HG02870 (cell line): ENCODE data around the gene PARP3.

Experiments used
- ATAC-seq: cut with Tn5 transposase; IDR thresholded peaks from one replicate; pipeline ENCODE4 v1.9.1; 2021; ENCODE audit warnings: mild to moderate bottlenecking, moderate library complexity; ENCODE audit not compliant: unreplicated experiment

Gene PARP3

DNA sequence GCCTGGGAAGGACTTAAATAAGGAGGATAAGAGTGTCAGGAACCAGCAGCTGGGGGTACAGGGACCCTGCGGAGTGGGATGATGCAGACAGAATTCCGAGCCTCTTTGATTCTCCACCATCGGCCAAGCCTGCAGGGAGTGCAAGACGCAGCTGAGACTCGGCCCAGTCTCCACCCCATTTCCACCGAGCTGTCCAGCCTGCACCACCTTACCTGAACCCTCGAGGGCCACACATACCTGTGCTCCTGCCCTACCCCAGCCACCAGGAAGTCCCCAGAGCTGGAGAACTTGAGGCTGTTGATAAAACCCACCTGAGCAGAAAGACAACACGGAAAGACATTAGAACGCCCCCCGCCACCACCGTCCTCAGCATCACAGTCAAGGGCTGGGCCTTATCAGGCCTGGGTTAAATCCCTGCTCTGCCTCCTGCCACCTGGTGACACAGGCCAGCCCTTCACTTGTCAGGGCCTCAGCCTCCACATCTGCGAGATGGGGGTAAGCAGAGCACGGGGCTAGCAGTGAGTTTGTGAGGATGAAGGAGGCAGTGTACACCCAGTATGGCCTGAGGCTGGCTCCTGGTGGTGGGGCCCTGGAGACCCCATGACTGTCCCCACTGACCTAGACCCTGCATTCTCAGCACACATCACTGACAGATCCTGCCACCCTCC, 8.6 kb upstream of the PARP3 start:
- ATAC-seq: no peak

DNA sequence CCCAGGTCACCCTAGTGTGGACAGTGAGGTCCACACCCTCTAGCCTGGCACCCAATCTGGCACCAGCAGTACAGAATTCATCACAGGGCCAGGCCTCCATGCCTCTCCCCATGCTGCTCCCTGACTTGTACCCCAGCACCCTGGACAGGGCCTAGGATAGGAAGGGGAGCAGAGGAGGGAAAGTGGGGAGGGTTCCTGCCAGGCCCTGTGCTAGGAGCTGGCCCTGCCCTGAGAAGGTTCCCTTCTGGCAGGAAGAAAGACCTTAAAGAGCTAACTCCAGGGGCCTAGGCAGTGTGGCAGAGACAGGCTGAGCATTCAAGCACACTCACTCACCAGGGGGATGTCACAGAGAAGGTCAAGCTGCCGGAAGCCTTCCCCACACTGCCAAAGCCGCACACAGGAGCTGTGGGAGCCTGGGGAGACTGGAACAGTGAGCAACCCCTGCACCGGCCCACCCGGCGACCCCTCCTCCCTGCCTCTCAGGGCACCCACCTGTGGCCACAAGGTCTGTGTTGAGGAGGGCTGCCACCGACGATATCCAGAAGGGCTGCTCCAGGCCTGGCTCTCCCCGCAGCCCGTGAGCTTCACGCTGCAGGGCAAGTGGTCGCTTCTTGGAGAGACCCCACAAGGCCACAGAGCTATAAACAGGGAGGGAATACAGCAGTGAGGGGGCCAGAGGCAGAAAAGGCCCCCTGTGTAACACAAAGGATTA, 7.9 kb upstream of the PARP3 start:
- no peak for ATAC-seq

- ATAC-seq: no peak
These were observed 6.9 kb upstream of the PARP3 start for GRCh38 chr3:51934991-51935885.

- ATAC-seq: no peak
These were observed 6.0 kb upstream of the PARP3 start for GRCh38 chr3:51935886-51936755.

DNA sequence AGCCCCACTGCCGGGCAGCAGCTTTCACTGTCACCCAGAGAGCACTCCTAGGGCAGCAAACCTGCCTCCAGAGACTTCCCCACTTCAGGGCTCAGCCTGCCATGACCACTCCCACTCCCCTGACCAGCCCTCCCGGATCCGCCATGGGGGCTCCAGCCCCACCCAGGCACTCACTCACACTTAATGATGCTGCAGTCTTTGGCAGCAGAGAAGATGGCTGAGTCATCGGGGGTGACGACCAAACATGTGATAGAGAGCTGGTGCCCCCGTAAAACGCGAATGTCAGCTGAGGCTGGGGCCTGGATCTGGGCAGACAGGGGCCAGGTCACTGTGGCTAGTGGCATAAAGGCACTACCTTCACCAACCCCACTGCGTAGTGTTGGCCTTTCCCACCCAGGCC, 5.1 kb upstream of the PARP3 start:
- ATAC-seq: no peak

GRCh38 chr3:51937611-51938450, 4.3 kb upstream of the PARP3 start:
- no peak for ATAC-seq

GRCh38 chr3:51938780-51939425, 3.3 kb upstream of the PARP3 start:
- no peak for ATAC-seq

DNA sequence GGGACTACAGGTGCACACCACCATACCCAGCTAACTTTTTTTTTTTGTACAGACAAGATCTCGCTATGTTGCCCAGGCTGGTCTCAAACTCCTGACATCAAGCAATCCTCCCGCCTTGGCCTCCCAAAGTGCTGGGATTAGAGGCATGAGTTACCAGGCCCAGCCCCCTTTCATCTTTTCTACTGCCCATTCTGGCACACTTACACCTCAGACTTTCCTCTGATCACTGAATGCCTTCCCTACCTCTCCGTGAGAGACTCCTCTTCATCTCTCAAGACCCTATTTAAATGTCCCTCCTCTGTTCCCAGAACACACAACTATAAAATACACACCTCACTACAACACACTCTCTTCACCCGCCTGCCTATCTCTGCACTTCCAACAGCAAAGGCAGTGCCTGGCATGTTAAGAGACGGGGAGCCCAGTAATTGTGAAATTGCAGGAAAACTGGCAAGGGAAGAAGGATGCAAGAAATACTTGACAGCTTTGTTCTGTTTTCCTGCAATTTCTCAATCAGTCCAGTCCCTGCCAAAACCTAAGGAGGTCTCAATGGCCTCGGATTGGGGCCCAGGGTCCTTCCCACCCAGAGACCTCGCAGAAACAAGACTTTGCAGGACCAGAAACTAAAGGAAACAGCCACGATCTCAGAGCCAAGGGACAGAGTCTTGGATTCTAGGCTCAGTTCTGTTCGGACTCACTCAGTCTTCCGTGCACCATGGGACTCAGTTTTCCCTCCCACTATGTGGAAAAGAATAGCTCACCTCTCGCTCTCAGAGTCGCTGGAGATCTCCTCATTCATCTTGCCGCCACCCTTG, 1.3 kb upstream of the PARP3 start:
- no peak for ATAC-seq

DNA sequence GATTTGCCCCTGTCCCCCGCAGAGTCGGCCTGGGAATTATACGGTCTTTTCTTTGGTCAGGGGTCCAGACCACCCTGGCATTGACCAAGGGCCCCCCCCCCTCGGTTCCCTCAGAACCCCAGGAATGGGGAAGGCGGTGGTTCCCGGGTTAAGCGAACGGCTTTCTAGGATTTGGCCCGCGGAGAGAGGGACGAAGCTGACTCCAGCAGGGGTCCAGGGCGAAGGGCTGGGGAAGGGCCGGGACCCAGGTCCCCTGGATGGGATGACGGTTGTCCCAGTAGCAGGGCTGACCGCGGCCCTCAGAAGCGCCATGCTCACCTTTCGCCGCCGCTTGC, 733 bp upstream of the PARP3 start:
- no peak for ATAC-seq

GRCh38 chr3:51942603-51943450, 664 bp downstream of the PARP3 start:
- peak; percentile 31 for ATAC-seq

- ATAC-seq: no peak
These were observed 1.6 kb downstream of the PARP3 start for GRCh38 chr3:51943451-51944391.

DNA sequence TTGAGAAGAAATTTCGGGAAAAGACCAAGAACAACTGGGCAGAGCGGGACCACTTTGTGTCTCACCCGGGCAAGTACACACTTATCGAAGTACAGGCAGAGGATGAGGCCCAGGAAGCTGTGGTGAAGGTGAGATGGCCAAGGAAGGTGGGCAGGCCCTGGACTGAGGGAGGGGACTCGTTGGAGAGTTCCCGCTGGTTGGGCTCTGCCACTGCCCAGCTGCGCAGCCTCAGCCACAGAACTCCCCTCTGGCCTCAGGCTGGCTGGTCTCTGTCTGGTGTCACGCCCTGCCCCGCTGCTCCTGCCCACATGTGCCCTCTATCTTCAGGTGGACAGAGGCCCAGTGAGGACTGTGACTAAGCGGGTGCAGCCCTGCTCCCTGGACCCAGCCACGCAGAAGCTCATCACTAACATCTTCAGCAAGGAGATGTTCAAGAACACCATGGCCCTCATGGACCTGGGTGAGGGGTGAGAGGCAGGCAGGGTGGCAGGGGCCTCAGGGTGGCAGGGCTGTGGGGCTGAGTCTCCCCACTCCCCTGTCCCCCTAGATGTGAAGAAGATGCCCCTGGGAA, 2.4 kb downstream of the PARP3 start:
- no peak for ATAC-seq

- ATAC-seq: no peak
These were observed 3.1 kb downstream of the PARP3 start for GRCh38 chr3:51945031-51945840.

- no peak for ATAC-seq
These were observed 4.0 kb downstream of the PARP3 start for GRCh38 chr3:51945926-51946705.

DNA sequence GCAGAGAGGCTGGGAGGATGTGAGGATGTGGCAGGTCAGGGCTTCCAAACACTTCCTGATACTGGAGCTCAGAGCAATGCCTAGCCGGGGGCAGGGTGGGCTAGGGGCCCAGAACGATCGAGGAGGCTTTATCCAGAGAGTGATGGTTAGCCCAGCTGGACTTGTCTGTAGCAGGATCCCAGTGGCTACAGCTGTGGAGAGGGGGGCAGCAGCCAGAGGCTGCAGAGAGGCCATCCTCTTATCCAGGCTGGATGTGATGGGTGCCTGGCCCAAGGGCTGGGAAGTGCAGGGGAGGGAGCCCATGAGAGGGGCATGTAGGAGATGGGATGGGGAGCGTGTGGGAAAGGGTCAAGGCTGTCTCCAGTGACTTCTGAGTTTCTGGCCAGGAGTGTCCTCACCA, 4.6 kb downstream of the PARP3 start:
- ATAC-seq: no peak
